Spleen (tissue), 7 donors: ENCODE results near the gene WWC1.

ENCODE experiments used
- CTCF ChIP-seq, 11 experiments: fragments of 200-600 bp in 7 of 11; fragments of 450-650 bp in 4 of 11; sonication (generic) in 4 of 11; IDR thresholded peaks in 8 of 11; conservative IDR thresholded peaks in 3 of 11; 1 replicate in 7 of 11; 2 replicates in 4 of 11; pipeline versions ENCODE4 v1.4.0 to v1.8.0; 2016 to 2021; ENCODE audit warnings: antibody characterized with exemption in 11 of 11, inconsistent platforms in 4 of 11, mild to moderate bottlenecking in 1 of 11
- POLR2A ChIP-seq, 3 donors: fragments of 450-650 bp; IDR thresholded peaks; one replicate each; pipeline ENCODE4 v1.5.1; 2017; ENCODE audit warnings: antibody characterized with exemption in 3 of 3, mild to moderate bottlenecking in 1 of 3
- donor health status: DM: no; HTN: no; CAD: no; lungs with moderate emphysema.
- donor health status: DM: no; HTN: no; CAD: no.
- donor health status: DM: no; HTN: no; CAD: no.

GRCh38 chr5:168443533-168443932 is 152.1 kb downstream of the WWC1 start:
- no peak for TF ChIP-seq CTCF (IDR thresholded peaks at IDR 0.05 in 8 of 11, conservative IDR thresholded peaks at IDR 0.05 in 3 of 11)
- no peak for TF ChIP-seq POLR2A (IDR thresholded peaks at IDR 0.05)
